ENCODE data around the gene MRPS24. TPM values are rescaled to one million over a fixed set of nuclear protein-coding genes. Genes with fewer than 3 reads are reported as not detected.

The MRPS24 gene
- total RNA-seq, 1 experiment from 2014 or later, result 116 TPM

DNA sequence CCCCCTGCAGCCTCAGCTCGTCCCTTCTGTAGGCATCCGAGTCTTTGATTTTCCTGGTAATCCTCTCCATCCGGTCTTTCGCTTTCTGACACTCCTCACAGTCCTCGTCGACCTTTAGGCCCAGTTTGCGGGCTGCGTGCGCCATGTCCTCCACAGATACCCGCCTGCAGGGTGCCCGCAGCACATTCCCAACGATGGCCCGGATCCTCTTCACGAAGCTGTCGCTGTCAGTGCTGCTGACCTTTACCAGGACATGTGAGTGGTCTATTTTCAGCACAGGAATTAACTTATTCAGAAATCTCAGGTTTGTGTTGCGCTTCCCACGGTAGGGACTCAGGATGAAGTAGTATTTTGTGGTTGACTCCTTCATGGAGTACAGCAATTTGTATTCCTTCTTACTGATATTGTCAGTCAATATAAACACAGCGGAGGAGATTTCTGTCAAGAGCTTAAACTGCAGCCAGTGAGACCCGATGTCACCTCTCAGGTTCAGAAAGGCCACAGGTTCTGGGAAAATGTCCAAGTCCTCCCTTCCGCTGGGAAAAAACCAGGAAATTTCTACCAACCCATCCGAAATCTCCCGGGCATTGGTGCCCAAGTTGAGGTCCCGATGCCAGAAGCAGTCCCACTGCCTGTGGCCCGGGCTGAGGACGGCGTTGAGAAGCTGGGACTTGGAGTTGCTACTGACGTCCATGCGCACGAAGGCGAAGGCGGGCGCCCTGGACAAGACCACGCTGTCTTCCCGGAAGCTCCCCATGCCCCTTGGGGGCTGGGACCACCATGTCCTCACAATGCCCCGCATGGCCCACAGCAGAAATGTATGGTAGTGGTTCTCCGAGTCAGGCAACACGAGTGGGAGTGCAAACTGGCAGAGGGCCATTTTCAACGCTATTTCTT is 8.9 kb upstream of the MRPS24 start:
- Histone ChIP-seq H3K79me2 (ENCODE audit: insufficient read depth, low read length) (no peaks in the 10 kb centered on the region), H3K79me1 (ENCODE audit: insufficient read depth, low read depth, low read length, poor library complexity, severe bottlenecking) (no peaks in the 10 kb centered on the region), H4K91ac (ENCODE audit: insufficient read length, low read depth, low read length) (no peak overlapping the region), H3K23me2 (ENCODE audit: insufficient read length, low read depth, low read length, poor library complexity, severe bottlenecking) (no peaks in the 10 kb centered on the region), H3K4ac (ENCODE audit: low read depth, low read length) (no peak overlapping the region), H2BK120ac (ENCODE audit: low read depth, low read length, poor library complexity, severe bottlenecking) (no peak overlapping the region), H3T11ph (ENCODE audit: low read length) (no peak overlapping the region), H4K8ac (replicated peaks; ENCODE audit: insufficient read length, low read depth, low read length) (no peak overlapping the region), H3K9ac (ENCODE audit: extremely low read depth, insufficient read length, low read length) (no peak overlapping the region), H2AFZ (ENCODE audit: low read length) (no peak overlapping the region), H2BK20ac (ENCODE audit: low read depth, low read length, poor library complexity, severe bottlenecking) (no peak overlapping the region), H4K5ac (ENCODE audit: insufficient read length, low read depth, low read length) (no peak overlapping the region), H3K14ac (ENCODE audit: insufficient read depth, low read length) (no peak overlapping the region; the same call in 1 of the 2 replicates), H3K9me3 (ENCODE audit: control insufficient read depth, low read depth, low read length) (no peaks in the 10 kb centered on the region), H2BK5ac (ENCODE audit: insufficient read length, low read length) (no peak overlapping the region), H3K4me2 (ENCODE audit: insufficient read depth, insufficient read length, low read length) (no peak overlapping the region), H3K27ac (ENCODE audit: insufficient read length, low read depth, low read length) (no peak overlapping the region), H3K4me1 (ENCODE audit: insufficient read depth, low read length) (peaks cover 4% of the 10 kb centered on the region; the same call in 1 of the 2 replicates), H3K56ac (ENCODE audit: insufficient read length, low read depth, low read length) (no peak overlapping the region), H2AK5ac (ENCODE audit: insufficient read length, low read length) (no peak overlapping the region), H3K23ac (ENCODE audit: insufficient read length, low read depth, low read length) (no peak overlapping the region), H3K18ac (ENCODE audit: insufficient read length, low read depth, low read length) (no peak overlapping the region), H2BK12ac (ENCODE audit: insufficient read length, low read depth, low read length) (no peak overlapping the region), H2BK15ac (ENCODE audit: low read depth, low read length) (no peak overlapping the region), H4K20me1 (ENCODE audit: control insufficient read depth, insufficient read depth, insufficient read length) (no peaks in the 10 kb centered on the region), H3K27me3 (ENCODE audit: insufficient read depth, low read length) (no peaks in the 10 kb centered on the region)
- no peak for DNase-seq
- TF ChIP-seq, protein P1, sequence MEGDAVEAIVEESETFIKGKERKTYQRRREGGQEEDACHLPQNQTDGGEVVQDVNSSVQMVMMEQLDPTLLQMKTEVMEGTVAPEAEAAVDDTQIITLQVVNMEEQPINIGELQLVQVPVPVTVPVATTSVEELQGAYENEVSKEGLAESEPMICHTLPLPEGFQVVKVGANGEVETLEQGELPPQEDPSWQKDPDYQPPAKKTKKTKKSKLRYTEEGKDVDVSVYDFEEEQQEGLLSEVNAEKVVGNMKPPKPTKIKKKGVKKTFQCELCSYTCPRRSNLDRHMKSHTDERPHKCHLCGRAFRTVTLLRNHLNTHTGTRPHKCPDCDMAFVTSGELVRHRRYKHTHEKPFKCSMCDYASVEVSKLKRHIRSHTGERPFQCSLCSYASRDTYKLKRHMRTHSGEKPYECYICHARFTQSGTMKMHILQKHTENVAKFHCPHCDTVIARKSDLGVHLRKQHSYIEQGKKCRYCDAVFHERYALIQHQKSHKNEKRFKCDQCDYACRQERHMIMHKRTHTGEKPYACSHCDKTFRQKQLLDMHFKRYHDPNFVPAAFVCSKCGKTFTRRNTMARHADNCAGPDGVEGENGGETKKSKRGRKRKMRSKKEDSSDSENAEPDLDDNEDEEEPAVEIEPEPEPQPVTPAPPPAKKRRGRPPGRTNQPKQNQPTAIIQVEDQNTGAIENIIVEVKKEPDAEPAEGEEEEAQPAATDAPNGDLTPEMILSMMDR (conservative IDR thresholded peaks at IDR 0.05), result no peak
- no peak overlapping the region for H3K4me3 Mint-ChIP-seq
- H3K9me3 Mint-ChIP-seq, result no peaks in the 10 kb centered on the region
- H3K4me1 Mint-ChIP-seq, result peaks cover 10 to 20% of the 10 kb centered on the region in 2 experiments
- no CpG with 5 or more reads among the region's 38 CpGs for WGBS (ENCODE audit: extremely low coverage, insufficient read length, low lambda C conversion rate)
- H3K27ac Mint-ChIP-seq, result peak overlapping the region in 1 of 3 experiments; percentile 68; a peak in 2 of 7 replicates
- H3K36me3 Mint-ChIP-seq (ENCODE audit: insufficient read depth in 1 of 3, low read depth in 3 of 3), result peaks cover 10 to 64% (median 49%) of the 10 kb centered on the region in 3 experiments
- no peaks in the 10 kb centered on the region for H3K27me3 Mint-ChIP-seq (ENCODE audit: low read depth)
